A549 (cell line): ENCODE results near the gene ADARB2. TPM values are rescaled to one million over a fixed set of nuclear protein-coding genes. Genes with fewer than 3 reads are reported as not detected.
A peak's percentile ranks its signal among the peaks of the same experiment; 100 is the strongest.

ENCODE experiments used
- ATAC-seq, 2 experiments: fragments of 200-7000 bp in 1 of 2; fragments of >200 bp in 1 of 2; cut with Nextera tagmentation in 1 of 2; cut with Tn5 transposase in 1 of 2; 3 replicates each; pipeline versions ENCODE4 v1.8.0 to v1.9.1; 2018 to 2020; ENCODE audit warnings: mild to moderate bottlenecking in 1 of 2, moderate library complexity in 1 of 2
- CTCF ChIA-PET: fragments of 300-600 bp; sonication (Branson Sonifier 250); formaldehyde crosslinking; extraction: SDS; loops from one replicate; lab custom pipeline; 2021; ENCODE audit warnings: antibody characterized with exemption, inconsistent platforms; lab: Yijun Ruan, JAX
- POLR2A ChIA-PET: fragments of 350-600 bp; formaldehyde crosslinking; extraction: SDS; loops from one replicate; lab custom pipeline; 2021; ENCODE audit warnings: antibody characterized with exemption, inconsistent platforms; lab: Yijun Ruan, JAX
- DNase-seq, 2 experiments: peaks; one replicate each; pipeline versions ENCODE4 v3.0.0 to v3.0.0-alpha.2; 2011 to 2016; ENCODE audit warnings: low read depth in 1 of 2, low spot score in 1 of 2
- FAIRE-seq: peaks from 2 replicates; lab custom pipeline; 2011; peaks lifted over from hg19 to GRCh38; lab: Jason Lieb, UNC
- H3K27ac ChIP-seq, 2 experiments: fragments of >200 bp; sonication (Bioruptor Twin); formaldehyde crosslinking; 3 replicates each; pipeline ENCODE4 v1.5.1; 2016 to 2017
- H3K4me1 ChIP-seq: fragments of >200 bp; sonication (Bioruptor Twin); formaldehyde crosslinking; 3 replicates; pipeline ENCODE4 v1.6.1; 2016
- H3K4me2 ChIP-seq: fragments of >200 bp; sonication (Bioruptor Twin); formaldehyde crosslinking; 3 replicates; pipeline ENCODE4 v1.6.1; 2016
- H3K4me3 ChIP-seq: fragments of >200 bp; sonication (Bioruptor Twin); formaldehyde crosslinking; 3 replicates; pipeline ENCODE4 v1.5.1; 2016
- H3K9me3 ChIP-seq: fragments of >200 bp; sonication (Bioruptor Twin); formaldehyde crosslinking; 3 replicates; pipeline ENCODE4 v1.6.1; 2016
- CEBPB ChIP-seq, 2 experiments: fragments of >200 bp in 1 of 2; sonication (Bioruptor Twin) in 1 of 2; formaldehyde crosslinking in 1 of 2; IDR thresholded peaks; 2 replicates each; pipeline ENCODE4 v1.6.1; 2012 to 2016
- CHD4 ChIP-seq: fragments of 200-600 bp; sonication (generic); IDR thresholded peaks from 2 replicates; pipeline ENCODE4 v1.6.1; 2016; ENCODE audit warnings: antibody characterized with exemption, mild to moderate bottlenecking, borderline replicate concordance
- CTCF ChIP-seq: fragments of >200 bp; sonication (Bioruptor Twin); formaldehyde crosslinking; IDR thresholded peaks from 3 replicates; pipeline ENCODE4 v1.5.1; 2016
- EHMT2 ChIP-seq: fragments of 200-600 bp; sonication (generic); IDR thresholded peaks from 2 replicates; pipeline ENCODE4 v1.6.1; 2016; ENCODE audit warnings: antibody characterized with exemption, low read depth, mild to moderate bottlenecking, moderate library complexity
- ESRRA ChIP-seq: fragments of 150-350 bp; IDR thresholded peaks from 2 replicates; pipeline ENCODE4 v1.6.1; 2014; ENCODE audit warnings: mild to moderate bottlenecking, low read length, borderline replicate concordance
- FOSB ChIP-seq: fragments of 250-450 bp; sonication (Bioruptor Pico); IDR thresholded peaks from 2 replicates; pipeline ENCODE4 v1.5.0; 2020; ENCODE audit warnings: mild to moderate bottlenecking, moderate library complexity
- GATA3 ChIP-seq: IDR thresholded peaks from 2 replicates; pipeline ENCODE4 v1.6.1; 2012; ENCODE audit warnings: borderline replicate concordance
- HOXB13 ChIP-seq: fragments of 250-450 bp; sonication (Bioruptor Pico); IDR thresholded peaks from 2 replicates; pipeline ENCODE4 v1.5.0; 2020; ENCODE audit warnings: low read depth, mild to moderate bottlenecking, moderate library complexity
- HOXB5 ChIP-seq: fragments of 250-450 bp; sonication (Bioruptor Pico); IDR thresholded peaks from 2 replicates; pipeline ENCODE4 v1.5.0; 2020; ENCODE audit warnings: mild to moderate bottlenecking, moderate library complexity
- JUNB ChIP-seq: fragments of >200 bp; sonication (Bioruptor Twin); formaldehyde crosslinking; IDR thresholded peaks from 2 replicates; pipeline ENCODE4 v1.6.1; 2016
- KDM1A ChIP-seq: fragments of 200-600 bp; sonication (generic); IDR thresholded peaks from 2 replicates; pipeline ENCODE4 v1.6.1; 2016; ENCODE audit warnings: low read depth, mild to moderate bottlenecking
- KDM5A ChIP-seq: fragments of 200-600 bp; sonication (generic); IDR thresholded peaks from 2 replicates; pipeline ENCODE4 v1.6.1; 2016; ENCODE audit warnings: antibody characterized with exemption, mild to moderate bottlenecking
- MAFK ChIP-seq: fragments of 450-650 bp; IDR thresholded peaks from 2 replicates; pipeline ENCODE4 v1.6.1; 2014; ENCODE audit not compliant: partially characterized antibody
- MAZ ChIP-seq: fragments of 150-350 bp; IDR thresholded peaks from 2 replicates; pipeline ENCODE4 v1.6.1; 2014; ENCODE audit warnings: antibody characterized with exemption, low read depth, low read length, borderline replicate concordance
- NPAS2 ChIP-seq: fragments of 250-450 bp; sonication (Bioruptor Pico); IDR thresholded peaks from 2 replicates; pipeline ENCODE4 v1.8.0; 2022; ENCODE audit warnings: mild to moderate bottlenecking, moderate library complexity, borderline replicate concordance
- PBX3 ChIP-seq: IDR thresholded peaks from 2 replicates; pipeline ENCODE4 v1.6.1; 2012
- POLR2AphosphoS2 ChIP-seq: conservative IDR thresholded peaks from 2 replicates; pipeline ENCODE4 v1.6.1; 2012; ENCODE audit warnings: low read length, improper control_type of control experiment, inconsistent platforms
- RAD21 ChIP-seq, 2 experiments: fragments of >200 bp in 1 of 2; sonication (Bioruptor Twin) in 1 of 2; formaldehyde crosslinking in 1 of 2; IDR thresholded peaks in 1 of 2; conservative IDR thresholded peaks in 1 of 2; 2 replicates in 1 of 2; 3 replicates in 1 of 2; pipeline ENCODE4 v1.6.1; 2012 to 2018; ENCODE audit warnings: inconsistent platforms in 1 of 2
- RCOR1 ChIP-seq: fragments of 150-350 bp; IDR thresholded peaks from 2 replicates; pipeline ENCODE4 v1.6.1; 2014; ENCODE audit warnings: antibody characterized with exemption, low read length, low read depth
- RNF2 ChIP-seq: fragments of 200-600 bp; sonication (generic); IDR thresholded peaks from 2 replicates; pipeline ENCODE4 v1.6.1; 2016; ENCODE audit warnings: low read depth, mild to moderate bottlenecking, antibody characterized with exemption, moderate library complexity, borderline replicate concordance
- SMC3 ChIP-seq: fragments of >200 bp; sonication (Bioruptor Twin); formaldehyde crosslinking; IDR thresholded peaks from 3 replicates; pipeline ENCODE4 v1.6.1; 2018; ENCODE audit warnings: inconsistent platforms
- TFCP2L1 ChIP-seq: fragments of 250-450 bp; sonication (Bioruptor Pico); IDR thresholded peaks from 2 replicates; pipeline ENCODE4 v1.5.0; 2021; ENCODE audit warnings: mild to moderate bottlenecking
- ZNF302 ChIP-seq: fragments of 250-450 bp; sonication (Bioruptor Pico); IDR thresholded peaks from 2 replicates; pipeline ENCODE4 v1.9.0; 2021; ENCODE audit warnings: inconsistent platforms, mild to moderate bottlenecking, moderate library complexity
- WGBS: methylation state at CpG from one replicate; pipeline ENCODE4 v1.1.6; 2017; ENCODE audit errors: missing lambda C conversion rate; 5-methylcytosine and 5-hydroxymethylcytosine counted together
- polyA plus RNA-seq, 4 experiments: library from polyadenylated mRNA; depleted of rRNA in 3 of 4; stranded (reverse); fragments of >200 nt; fragmentation: RNase III in 1 of 4; extraction: RNeasy Plus Mini Kit Qiagen cat#74134 plus additional on column Dnase treatment in 1 of 4; gene quantifications; 2 replicates in 3 of 4; 3 replicates in 1 of 4; pipeline ENCODE4 v1.2.3, GENCODE V29; 2011 to 2017
- TF ChIP-seq, protein P1 (sequence below): IDR thresholded peaks from 2 replicates; pipeline ENCODE4 v1.6.1; 2012; ENCODE audit warnings: low read depth, borderline replicate concordance

The ADARB2 gene
- polyA plus RNA-seq, 2 of the 4 experiments (the other 2 are of a cell fraction) = not detected

- H3K4me2 ChIP-seq = no peak overlapping the region
- ChIA-PET POLR2A (no interaction called here), CTCF (interaction anchor here (1.0 to 1.4 kb wide), 2 partner anchors 24 to 26 kb away, joined by 3 to 4 read pairs; no protein-coding TSS in a partner anchor)
- H3K27ac ChIP-seq = no peak overlapping the region
- 50% methylated on average over 11 of the region's 11 CpGs for WGBS
- TF ChIP-seq ZNF302 (CRISPR knock-in tag) = no peak
- no peak for TF ChIP-seq GATA3
- TF ChIP-seq RCOR1 = no peak
- no peak for TF ChIP-seq ESRRA
- TF ChIP-seq CEBPB (IDR thresholded peaks at IDR 0.05) = no peak
- TF ChIP-seq HOXB13 (CRISPR knock-in tag) = no peak
- TF ChIP-seq SMC3 = no peak
- no peak for TF ChIP-seq CTCF
- no peak for TF ChIP-seq MAZ
- no peak for TF ChIP-seq POLR2AphosphoS2
- TF ChIP-seq, protein P1, sequence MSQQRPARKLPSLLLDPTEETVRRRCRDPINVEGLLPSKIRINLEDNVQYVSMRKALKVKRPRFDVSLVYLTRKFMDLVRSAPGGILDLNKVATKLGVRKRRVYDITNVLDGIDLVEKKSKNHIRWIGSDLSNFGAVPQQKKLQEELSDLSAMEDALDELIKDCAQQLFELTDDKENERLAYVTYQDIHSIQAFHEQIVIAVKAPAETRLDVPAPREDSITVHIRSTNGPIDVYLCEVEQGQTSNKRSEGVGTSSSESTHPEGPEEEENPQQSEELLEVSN = no peak
- no peak for TF ChIP-seq JUNB
- TF ChIP-seq RNF2 = no peak
- H3K4me3 ChIP-seq = no peak overlapping the region
- H3K4me1 ChIP-seq = no peaks in the 10 kb centered on the region
- FAIRE-seq (no peak), ATAC-seq (peak; percentile 12 to 28; a peak in 2 of 6 replicates), DNase-seq (no peak)
- no peaks in the 10 kb centered on the region for H3K9me3 ChIP-seq
These were observed 342.3 kb downstream of the ADARB2 start for GRCh38 chr10:1395025-1395480.

- POLR2A ChIA-PET = no interaction called here
- Histone ChIP-seq H3K9me3 (no peaks in the 10 kb centered on the region), H3K4me2 (no peak overlapping the region), H3K27ac (no peak overlapping the region), H3K4me1 (no peaks in the 10 kb centered on the region), H3K4me3 (no peak overlapping the region)
- ATAC-seq = no peak
- TF ChIP-seq EHMT2 (no peak), CHD4 (no peak), NPAS2 (CRISPR knock-in tag) (no peak), SMC3 (no peak), KDM1A (no peak), HOXB5 (CRISPR knock-in tag) (no peak), KDM5A (no peak), GATA3 (no peak), PBX3 (no peak), RAD21 (conservative IDR thresholded peaks at IDR 0.05 in 1 of 2, IDR thresholded peaks at IDR 0.05 in 1 of 2) (no peak), FOSB (CRISPR knock-in tag) (no peak), MAFK (no peak), JUNB (no peak), TFCP2L1 (CRISPR knock-in tag) (no peak)
- DNase-seq = no peak
- CTCF ChIA-PET = interaction anchor here (1.4 to 2.4 kb wide), 2 partner anchors 24 to 26 kb away, joined by 3 to 7 read pairs; no protein-coding TSS in a partner anchor
- FAIRE-seq = no peak
- 27% methylated on average over 13 of the region's 13 CpGs for WGBS
These were observed 343.0 kb downstream of the ADARB2 start for GRCh38 chr10:1394155-1394912.
